Heart right ventricle (tissue), 16 donors: ENCODE results near the gene LGR4. TPM values are rescaled to one million over a fixed set of nuclear protein-coding genes. Genes with fewer than 3 reads are reported as not detected.

Experiments
- ATAC-seq, 8 donors: fragments of 200-7000 bp; cut with Tn5 transposase; one replicate each; pipeline ENCODE4 v1.9.1; 2020; ENCODE audit warnings: mild to moderate bottlenecking in 8 of 8, moderate library complexity in 8 of 8, moderate number of reproducible peaks in 1 of 8
- DNase-seq, 2 donors: peaks; one replicate each; pipeline ENCODE4 v3.0.0-alpha.2; 2020
- H3K27ac ChIP-seq, 10 donors: fragments of 200-600 bp; sonication (generic) in 2 of 10; one replicate each; pipeline versions ENCODE4 v1.5.0 to v1.8.0; 2020 to 2022; ENCODE audit warnings: mild to moderate bottlenecking in 3 of 10
- H3K27me3 ChIP-seq, 7 donors: fragments of 200-600 bp; one replicate each; pipeline ENCODE4 v1.8.0; 2021 to 2022; ENCODE audit warnings: mild to moderate bottlenecking in 2 of 7
- H3K36me3 ChIP-seq, 9 donors: fragments of 200-600 bp; sonication (generic) in 1 of 9; one replicate each; pipeline versions ENCODE4 v1.5.0 to v1.8.0; 2020 to 2022; ENCODE audit warnings: mild to moderate bottlenecking in 2 of 9
- H3K4me1 ChIP-seq, 9 donors: fragments of 200-600 bp; sonication (generic) in 1 of 9; one replicate each; pipeline versions ENCODE4 v1.5.0 to v1.8.0; 2020 to 2022; ENCODE audit warnings: mild to moderate bottlenecking in 4 of 9
- H3K4me3 ChIP-seq, 10 donors: fragments of 200-600 bp; sonication (generic) in 2 of 10; one replicate each; pipeline versions ENCODE4 v1.5.0 to v1.8.0; 2020 to 2022; ENCODE audit warnings: mild to moderate bottlenecking in 7 of 10, moderate library complexity in 2 of 10
- H3K9me3 ChIP-seq, 11 donors: fragments of 200-600 bp in 10 of 11; sonication (generic) in 2 of 11; one replicate each; pipeline versions ENCODE4 v1.5.0 to v1.8.0; 2013 to 2022; ENCODE audit warnings: mild to moderate bottlenecking in 2 of 11, control low read depth in 1 of 11, moderate library complexity in 1 of 11
- WGBS, 2 donors: extraction: QIAGEN DNeasy Blood & Tissue Kit; methylation state at CpG; one replicate each; pipeline ENCODE4 v1.1.7; 2013; ENCODE audit warnings: inconsistent platforms in 1 of 2; 5-methylcytosine and 5-hydroxymethylcytosine counted together
- intact Hi-C, 10 donors: fragments of 100-400 bp; cut with DNase I; formaldehyde crosslinking; loops; one replicate each; pipeline versions ENCODE4 v1.11.1 to v1.14.2; 2022
- polyA plus RNA-seq, 2 donors: library from polyadenylated mRNA; stranded (reverse); fragments of 200-250 nt; gene quantifications; one replicate each; pipeline ENCODE4 v1.2.3, GENCODE V29; 2013
- total RNA-seq, 10 donors: library from RNA; stranded (reverse); fragmentation: NEBNext Ultra II Directional in 3 of 10; extraction: Animal tissue kit (Norgen Biotek cat#: 25700) in 3 of 10; gene quantifications; one replicate each; pipeline versions ENCODE4 v1.2.1 to v1.2.4, GENCODE V29; 2021 to 2023
- TF ChIP-seq, protein P1 (sequence below), 9 donors: fragments of 200-600 bp; sonication (generic) in 2 of 9; IDR thresholded peaks; one replicate each; pipeline versions ENCODE4 v1.5.0 to v1.8.0; 2021 to 2022; ENCODE audit warnings: antibody characterized with exemption in 9 of 9, mild to moderate bottlenecking in 5 of 9, moderate library complexity in 1 of 9
- donor health status: Arrhythmogenic right ventricular cardiomyopathy.
- donor health status: ischemic (EF 13 %, LVEDD 7.1; RV severe dilation, severe dysfunction).
- donor health status: healthy with polysubstance abuse.
- donor health status: DM: no; HTN: yes; CAD: no.
- donor health status: DM: no; HTN: no; CAD: no.
- donor health status: ischemic (EF 25% LVEDD 6.9; RV normal size, moderate dysfunction).
- donor health status: ischemic (EF 25% LVEDD 5.7; RV mildly dilated, moderate dysfunction).
- donor health status: healthy.
- donor health status: DM: yes; HTN: yes; CAD: no.
- donor health status: Ischemic cardiomyopathy.
- donor health status: ischemic (EF 35%, LVEDD 5.7; RV mildly dilated, moderate dysfunction).
- donor health status: nonischemic (EF 11% LVEDD 7.7; RV severe dilation, severe dysfunction).
- donor health status: DM: yes; HTN: yes; CAD: no.
- donor health status: PGD.
- donor health status: ischemic (EF 29% LVEDD 5.4; RV normal size, mild dysfunction).
- donor health status: nonischemic (EF 23%, LVEDD 6.1; RV moderate dilation, normal function).

The LGR4 gene
- total and polyA plus RNA-seq, 12 donors = 6.0 to 41.0 (median 21.7) TPM

DNA sequence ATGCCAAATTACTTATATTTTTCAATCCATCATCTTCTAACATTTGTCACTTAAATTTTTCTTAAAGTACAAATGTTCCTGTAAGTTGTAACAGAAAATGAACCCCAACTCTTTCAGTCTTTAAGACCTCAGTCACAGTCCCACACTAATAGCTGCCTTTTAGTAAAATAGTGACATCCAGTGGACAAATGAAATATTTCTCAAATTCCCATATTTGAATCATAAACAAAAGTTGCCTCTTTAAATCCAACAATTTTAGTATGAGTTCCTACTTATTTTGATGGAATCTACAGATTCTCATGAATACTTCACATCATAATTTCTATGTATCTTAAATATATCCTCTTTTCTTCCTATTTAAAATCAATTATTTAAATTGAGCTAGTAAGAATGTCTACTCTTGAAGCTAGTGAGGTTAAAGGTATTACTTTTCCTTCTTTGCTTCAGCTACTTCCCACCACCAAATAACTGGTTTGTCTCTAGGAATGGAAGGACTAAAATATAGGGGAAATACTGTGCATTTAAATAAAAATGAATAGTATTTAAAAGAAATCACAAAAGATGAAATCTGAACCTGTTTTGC is 24.8 kb upstream of the LGR4 start:
- no peak overlapping the region for H3K4me3 ChIP-seq
- DNase-seq (no peak), ATAC-seq (peak in 2 of 8 donors; percentile 41 to 54)
- H3K27ac ChIP-seq = no peak overlapping the region
- H3K27me3 ChIP-seq = no peaks in the 10 kb centered on the region
- TF ChIP-seq, protein P1, sequence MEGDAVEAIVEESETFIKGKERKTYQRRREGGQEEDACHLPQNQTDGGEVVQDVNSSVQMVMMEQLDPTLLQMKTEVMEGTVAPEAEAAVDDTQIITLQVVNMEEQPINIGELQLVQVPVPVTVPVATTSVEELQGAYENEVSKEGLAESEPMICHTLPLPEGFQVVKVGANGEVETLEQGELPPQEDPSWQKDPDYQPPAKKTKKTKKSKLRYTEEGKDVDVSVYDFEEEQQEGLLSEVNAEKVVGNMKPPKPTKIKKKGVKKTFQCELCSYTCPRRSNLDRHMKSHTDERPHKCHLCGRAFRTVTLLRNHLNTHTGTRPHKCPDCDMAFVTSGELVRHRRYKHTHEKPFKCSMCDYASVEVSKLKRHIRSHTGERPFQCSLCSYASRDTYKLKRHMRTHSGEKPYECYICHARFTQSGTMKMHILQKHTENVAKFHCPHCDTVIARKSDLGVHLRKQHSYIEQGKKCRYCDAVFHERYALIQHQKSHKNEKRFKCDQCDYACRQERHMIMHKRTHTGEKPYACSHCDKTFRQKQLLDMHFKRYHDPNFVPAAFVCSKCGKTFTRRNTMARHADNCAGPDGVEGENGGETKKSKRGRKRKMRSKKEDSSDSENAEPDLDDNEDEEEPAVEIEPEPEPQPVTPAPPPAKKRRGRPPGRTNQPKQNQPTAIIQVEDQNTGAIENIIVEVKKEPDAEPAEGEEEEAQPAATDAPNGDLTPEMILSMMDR (IDR thresholded peaks at IDR 0.05) = peak in 8 of 9 donors; percentile 23 to 60 (median 45)
- H3K4me1 ChIP-seq = peaks cover 0 to 28% (median 18%) of the 10 kb centered on the region in 9 donors
- H3K36me3 ChIP-seq = peaks cover 0 to 91% (median 29%) of the 10 kb centered on the region in 9 donors
- intact Hi-C loops = no loop called here
- no peaks in the 10 kb centered on the region for H3K9me3 ChIP-seq

DNA sequence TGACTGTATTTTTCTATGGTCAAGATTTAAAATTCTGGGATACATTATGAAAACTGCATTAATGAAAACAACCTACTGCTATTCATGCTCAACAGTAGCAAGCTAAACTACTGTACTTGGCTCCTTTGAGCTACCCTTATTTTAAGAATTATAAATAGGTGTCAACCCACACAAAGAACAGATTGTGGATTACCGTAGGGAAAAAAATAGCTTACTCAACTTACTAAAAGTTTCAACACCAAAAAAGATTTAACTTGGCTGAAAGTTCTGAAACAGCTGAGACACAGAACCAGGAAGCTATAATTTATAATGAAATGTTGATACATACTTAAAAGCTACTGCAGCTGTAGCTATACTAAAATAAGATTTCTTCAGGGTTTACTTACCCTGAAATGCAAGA is 23.9 kb upstream of the LGR4 start:
- no peak overlapping the region for H3K27ac ChIP-seq
- peaks cover 0 to 95% (median 29%) of the 10 kb centered on the region in 9 donors for H3K36me3 ChIP-seq
- 28 to 37% methylated on average over 1 of the region's 1 CpG for WGBS, 2 donors

GRCh38 chr11:27495710-27496300 is 23.2 kb upstream of the LGR4 start:
- no peaks in the 10 kb centered on the region for H3K27me3 ChIP-seq
- intact Hi-C loops = no loop called here
- DNase-seq = no peak
- H3K9me3 ChIP-seq = no peaks in the 10 kb centered on the region
- WGBS, 2 donors = 78 to 89% methylated on average over 1 of the region's 1 CpG
- peaks cover 0 to 95% (median 27%) of the 10 kb centered on the region in 9 donors for H3K36me3 ChIP-seq
- no peak for ATAC-seq
- H3K4me3 ChIP-seq = no peak overlapping the region
- H3K27ac ChIP-seq = no peak overlapping the region
- peaks cover 0 to 23% (median 16%) of the 10 kb centered on the region in 9 donors for H3K4me1 ChIP-seq
- TF ChIP-seq, protein P1 (IDR thresholded peaks at IDR 0.05) = no peak

More for the DNA sequence above, 23.9 kb upstream of the LGR4 start:
- DNase-seq (no peak), ATAC-seq (peak in 2 of 8 donors; percentile 26 to 47)
- H3K4me1 ChIP-seq = peaks cover 0 to 23% (median 16%) of the 10 kb centered on the region in 9 donors
- no peak overlapping the region for H3K4me3 ChIP-seq
- no peaks in the 10 kb centered on the region for H3K27me3 ChIP-seq
- TF ChIP-seq, protein P1 (IDR thresholded peaks at IDR 0.05) = no peak
- H3K9me3 ChIP-seq = no peaks in the 10 kb centered on the region
- intact Hi-C loops = no loop called here

DNA sequence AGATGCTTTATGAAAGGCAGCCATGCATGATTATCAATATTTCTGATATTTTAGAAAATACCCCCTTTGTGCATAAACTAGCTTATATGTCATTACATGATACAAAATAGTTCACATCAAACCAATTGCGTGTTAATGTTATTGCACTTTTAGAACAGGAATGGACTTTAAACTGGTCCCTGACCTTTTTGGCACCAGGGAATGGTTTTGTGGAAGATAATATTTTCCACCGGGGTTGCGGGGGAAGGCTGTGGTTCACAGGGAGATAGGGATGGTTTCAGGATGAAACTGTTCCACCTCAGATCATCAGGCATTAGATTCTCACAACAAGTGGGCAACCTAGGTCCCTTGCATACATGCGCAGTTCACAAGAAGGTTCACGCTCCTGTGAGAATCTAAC is 16.5 kb upstream of the LGR4 start:
- H3K4me1 ChIP-seq = no peaks in the 10 kb centered on the region
- H3K36me3 ChIP-seq = peaks cover 0 to 51% (median 10%) of the 10 kb centered on the region in 9 donors
- TF ChIP-seq, protein P1 (IDR thresholded peaks at IDR 0.05) = no peak
- DNase-seq (no peak), ATAC-seq (no peak)
- no peaks in the 10 kb centered on the region for H3K27me3 ChIP-seq
- intact Hi-C loops = loop anchor here in 7 of 10 donors (5.0 to 10.0 kb wide), 6 partner anchors 124 to 734 kb away; partner anchors contain the start of gene CCDC34 (in 2 of the 7)
- H3K9me3 ChIP-seq = no peaks in the 10 kb centered on the region
- no peak overlapping the region for H3K4me3 ChIP-seq
- WGBS, 2 donors = 76 to 79% methylated on average over 5 of the region's 5 CpGs
- no peak overlapping the region for H3K27ac ChIP-seq
